Parathyroid adenoma (tissue), 2 donors: ENCODE measurements around the gene ZNF593OS.

Experiments used
- H2AFZ ChIP-seq: fragments of 300-600 bp; sonication (generic); one replicate; pipeline ENCODE4 v1.7.0; 2017; ENCODE audit warnings: antibody characterized with exemption, mild to moderate bottlenecking
- H3K27ac ChIP-seq: fragments of 300-600 bp; sonication (generic); one replicate; pipeline ENCODE4 v1.7.0; 2017
- H3K27me3 ChIP-seq: fragments of 300-600 bp; sonication (generic); one replicate; pipeline ENCODE4 v1.7.0; 2017; ENCODE audit warnings: low read length; ENCODE audit not compliant: control insufficient read depth, insufficient read depth
- H3K36me3 ChIP-seq: fragments of 300-600 bp; sonication (generic); one replicate; pipeline ENCODE4 v1.7.0; 2017; ENCODE audit warnings: low read length; ENCODE audit not compliant: control insufficient read depth, insufficient read depth
- H3K4me1 ChIP-seq: fragments of 300-600 bp; sonication (generic); one replicate; pipeline ENCODE4 v1.7.0; 2017; ENCODE audit warnings: control low read depth
- H3K4me2 ChIP-seq: fragments of 300-600 bp; sonication (generic); one replicate; pipeline ENCODE4 v1.7.0; 2017; ENCODE audit warnings: low read length
- H3K4me3 ChIP-seq: fragments of 300-600 bp; sonication (generic); one replicate; pipeline ENCODE4 v1.7.0; 2017; ENCODE audit warnings: low read depth, low read length
- H3K79me2 ChIP-seq: fragments of 300-600 bp; sonication (generic); one replicate; pipeline ENCODE4 v1.7.0; 2017; ENCODE audit warnings: control low read depth
- H3K9ac ChIP-seq: fragments of 300-600 bp; sonication (generic); one replicate; pipeline ENCODE4 v1.7.0; 2017; ENCODE audit warnings: mild to moderate bottlenecking
- H3K9me3 ChIP-seq: fragments of 300-600 bp; sonication (generic); one replicate; pipeline ENCODE4 v1.7.0; 2017; ENCODE audit warnings: low read length; ENCODE audit not compliant: control insufficient read depth
- TF ChIP-seq, protein P1 (sequence below): fragments of 300-600 bp; sonication (generic); IDR thresholded peaks from one replicate; pipeline ENCODE4 v1.7.0; 2017; ENCODE audit warnings: antibody characterized with exemption, mild to moderate bottlenecking
- donor health status: primary hyperparathyroidism.

Gene ZNF593OS

DNA sequence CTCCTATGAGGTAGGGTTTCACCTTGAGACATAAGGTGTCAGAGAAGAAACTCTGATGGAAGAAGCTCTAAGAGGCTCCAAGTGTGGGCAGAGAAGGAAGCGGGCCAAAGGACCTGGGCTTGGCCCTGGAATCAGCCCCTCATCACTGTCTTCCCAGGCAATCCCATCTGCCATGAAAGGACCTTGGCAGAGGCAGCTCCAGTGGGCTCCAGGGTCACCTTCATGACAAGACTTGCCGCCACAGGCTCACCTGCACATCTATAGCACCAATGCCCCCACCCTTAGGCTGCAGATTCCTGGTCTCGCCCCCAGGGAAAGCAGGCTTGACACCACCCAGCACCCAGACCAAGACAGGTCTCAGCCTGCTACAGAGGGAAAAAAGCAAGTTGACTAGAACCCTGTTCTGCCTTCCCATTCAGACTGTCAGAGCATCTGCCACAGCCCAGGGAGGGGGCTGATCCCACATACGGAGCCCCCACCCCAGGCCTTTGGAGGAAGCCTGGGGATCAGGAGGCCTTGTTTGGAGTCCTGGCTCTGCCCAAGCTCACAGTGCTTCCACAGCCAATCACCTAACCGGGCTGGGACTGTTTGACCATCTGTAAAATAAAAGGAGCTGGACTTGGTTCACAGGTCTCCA is 13.2 kb downstream of the ZNF593OS start:
- no peaks in the 10 kb centered on the region for H3K4me1 ChIP-seq
- H3K9ac ChIP-seq, result no peak overlapping the region
- H3K9me3 ChIP-seq, result no peaks in the 10 kb centered on the region
- no peaks in the 10 kb centered on the region for H3K36me3 ChIP-seq
- TF ChIP-seq, protein P1, sequence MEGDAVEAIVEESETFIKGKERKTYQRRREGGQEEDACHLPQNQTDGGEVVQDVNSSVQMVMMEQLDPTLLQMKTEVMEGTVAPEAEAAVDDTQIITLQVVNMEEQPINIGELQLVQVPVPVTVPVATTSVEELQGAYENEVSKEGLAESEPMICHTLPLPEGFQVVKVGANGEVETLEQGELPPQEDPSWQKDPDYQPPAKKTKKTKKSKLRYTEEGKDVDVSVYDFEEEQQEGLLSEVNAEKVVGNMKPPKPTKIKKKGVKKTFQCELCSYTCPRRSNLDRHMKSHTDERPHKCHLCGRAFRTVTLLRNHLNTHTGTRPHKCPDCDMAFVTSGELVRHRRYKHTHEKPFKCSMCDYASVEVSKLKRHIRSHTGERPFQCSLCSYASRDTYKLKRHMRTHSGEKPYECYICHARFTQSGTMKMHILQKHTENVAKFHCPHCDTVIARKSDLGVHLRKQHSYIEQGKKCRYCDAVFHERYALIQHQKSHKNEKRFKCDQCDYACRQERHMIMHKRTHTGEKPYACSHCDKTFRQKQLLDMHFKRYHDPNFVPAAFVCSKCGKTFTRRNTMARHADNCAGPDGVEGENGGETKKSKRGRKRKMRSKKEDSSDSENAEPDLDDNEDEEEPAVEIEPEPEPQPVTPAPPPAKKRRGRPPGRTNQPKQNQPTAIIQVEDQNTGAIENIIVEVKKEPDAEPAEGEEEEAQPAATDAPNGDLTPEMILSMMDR, result no peak
- H3K27me3 ChIP-seq, result no peaks in the 10 kb centered on the region
- no peaks in the 10 kb centered on the region for H3K79me2 ChIP-seq
- H2AFZ ChIP-seq, result no peak overlapping the region
- no peak overlapping the region for H3K4me2 ChIP-seq
- peak overlapping the region; percentile 39 for H3K27ac ChIP-seq
- H3K4me3 ChIP-seq, result no peak overlapping the region

GRCh38 chr1:26156285-26157038 is 15.2 kb downstream of the ZNF593OS start:
- H3K4me1 ChIP-seq, result no peaks in the 10 kb centered on the region

GRCh38 chr1:26155370-26156284 is 16.0 kb downstream of the ZNF593OS start:
- Histone ChIP-seq H3K36me3 (no peaks in the 10 kb centered on the region), H3K9me3 (no peaks in the 10 kb centered on the region), H3K9ac (no peak overlapping the region), H3K27me3 (no peaks in the 10 kb centered on the region), H3K27ac (peak overlapping the region; percentile 68), H3K4me2 (no peak overlapping the region), H3K4me3 (no peak overlapping the region), H3K4me1 (no peaks in the 10 kb centered on the region), H2AFZ (no peak overlapping the region), H3K79me2 (no peaks in the 10 kb centered on the region)
- TF ChIP-seq, protein P1, result no peak

More at GRCh38 chr1:26156285-26157038, 15.2 kb downstream of the ZNF593OS start:
- no peak overlapping the region for H3K4me3 ChIP-seq
- H2AFZ ChIP-seq, result no peak overlapping the region
- H3K79me2 ChIP-seq, result no peaks in the 10 kb centered on the region
- TF ChIP-seq, protein P1, result no peak
- no peaks in the 10 kb centered on the region for H3K36me3 ChIP-seq
- no peaks in the 10 kb centered on the region for H3K9me3 ChIP-seq
- peak overlapping the region; percentile 68 for H3K27ac ChIP-seq
- peak overlapping the region; percentile 34 for H3K4me2 ChIP-seq
- H3K9ac ChIP-seq, result no peak overlapping the region
- H3K27me3 ChIP-seq, result no peaks in the 10 kb centered on the region

DNA sequence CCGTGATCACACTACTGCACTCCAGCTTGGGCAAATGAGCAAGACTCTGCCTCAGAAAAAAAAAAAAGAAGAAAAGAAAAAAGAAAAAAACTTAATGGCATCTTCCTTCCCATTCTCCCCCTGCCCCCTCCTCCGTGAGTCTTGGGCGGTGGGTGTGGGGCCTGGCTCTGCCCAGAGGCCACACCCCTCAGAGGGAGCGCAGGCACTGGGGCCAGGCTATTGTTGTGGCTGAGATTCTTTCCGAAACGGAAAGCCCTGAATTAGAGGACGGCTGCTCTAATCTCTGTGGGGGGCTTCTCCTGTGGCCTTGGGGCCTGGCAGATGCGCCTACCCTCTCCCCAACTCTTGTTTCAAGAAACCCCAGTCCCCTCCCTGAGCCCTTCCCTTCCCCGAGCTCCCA is 16.9 kb downstream of the ZNF593OS start:
- Histone ChIP-seq H2AFZ (no peak overlapping the region), H3K4me2 (no peak overlapping the region), H3K27me3 (no peaks in the 10 kb centered on the region), H3K9ac (no peak overlapping the region), H3K79me2 (no peaks in the 10 kb centered on the region), H3K4me3 (no peak overlapping the region), H3K36me3 (no peaks in the 10 kb centered on the region), H3K9me3 (no peaks in the 10 kb centered on the region), H3K4me1 (no peaks in the 10 kb centered on the region), H3K27ac (peak overlapping the region; percentile 68)
- TF ChIP-seq, protein P1, result no peak
